ENCODE measurements around the gene CDK1.

- no peak for TF ChIP-seq CTCF (IDR thresholded peaks at IDR 0.05)
- no peak for TF ChIP-seq POLR2A (IDR thresholded peaks at IDR 0.05)
Measured at GRCh38 chr10:60818134-60818770, 40.0 kb downstream of the CDK1 start.

All from thyroid gland (tissue), 4 donors.